A673 (cell line): ENCODE results near the gene CD6. TPM values are rescaled to one million over a fixed set of nuclear protein-coding genes. Genes with fewer than 3 reads are reported as not detected.

Source experiments
- BruUV-seq: library from RNA; stranded (reverse); fragments of 400-500 nt; replicated peaks from 2 replicates; lab custom pipeline; 2021; lab: Mats Ljungman, UMichigan
- CTCF ChIA-PET: fragments of 300-600 bp; sonication (Branson Sonifier 250); formaldehyde crosslinking; loops from one replicate; lab custom pipeline; 2022; ENCODE audit warnings: antibody characterized with exemption; lab: Charles Lee
- POLR2A ChIA-PET: fragments of 300-600 bp; sonication (Branson Sonifier 250); formaldehyde crosslinking; loops from one replicate; lab custom pipeline; 2022; ENCODE audit warnings: antibody characterized with exemption; ENCODE audit not compliant: low non-redundant PET; lab: Charles Lee
- DNase-seq: peaks from one replicate; pipeline ENCODE4 v3.0.0-alpha.2; 2015; ENCODE audit warnings: low spot score
- H3K27ac ChIP-seq: fragments of 200-600 bp; sonication (generic); 2 replicates; pipeline ENCODE4 v1.5.1; 2016; ENCODE audit warnings: mixed run types, low read depth, mild to moderate bottlenecking, mixed read lengths, antibody characterized with exemption, low read length; ENCODE audit not compliant: poor library complexity, severe bottlenecking
- H3K27me3 ChIP-seq: fragments of 200-600 bp; sonication (generic); replicated peaks from 2 replicates; pipeline ENCODE4 v1.6.1; 2017; ENCODE audit warnings: mixed run types, low read depth, mild to moderate bottlenecking, mixed read lengths, antibody characterized with exemption, low read length; ENCODE audit not compliant: insufficient read depth, poor library complexity
- H3K36me3 ChIP-seq: fragments of 200-600 bp; sonication (generic); 2 replicates; pipeline ENCODE4 v1.6.1; 2016; ENCODE audit warnings: mixed run types, mild to moderate bottlenecking, mixed read lengths, antibody characterized with exemption, low read length; ENCODE audit not compliant: insufficient read depth, poor library complexity, severe bottlenecking
- H3K4me1 ChIP-seq: fragments of 200-600 bp; sonication (generic); 2 replicates; pipeline ENCODE4 v1.6.1; 2017; ENCODE audit warnings: mixed run types, mild to moderate bottlenecking, mixed read lengths, antibody characterized with exemption, low read length; ENCODE audit not compliant: insufficient read depth, poor library complexity, severe bottlenecking
- H3K4me3 ChIP-seq: fragments of 200-600 bp; sonication (generic); 2 replicates; pipeline ENCODE4 v1.5.1; 2016; ENCODE audit warnings: low read depth, mixed run types, mild to moderate bottlenecking, mixed read lengths, low read length; ENCODE audit not compliant: poor library complexity, severe bottlenecking
- H3K9me3 ChIP-seq: fragments of 200-600 bp; sonication (generic); 2 replicates; pipeline ENCODE4 v1.6.1; 2016; ENCODE audit warnings: mixed run types, low read depth, mild to moderate bottlenecking, mixed read lengths, antibody characterized with exemption, low read length; ENCODE audit not compliant: poor library complexity, severe bottlenecking
- CTCF ChIP-seq: fragments of 300-800, 200-600 bp; sonication (generic); conservative IDR thresholded peaks from 2 replicates; pipeline ENCODE4 v1.5.1; 2017; ENCODE audit warnings: low read depth, mild to moderate bottlenecking, antibody characterized with exemption, low read length, moderate library complexity, mixed read lengths
- EZH2 ChIP-seq: fragments of 200-600 bp; sonication (generic); IDR thresholded peaks from 2 replicates; pipeline ENCODE4 v1.6.1; 2017; ENCODE audit warnings: borderline replicate concordance, low read depth, mild to moderate bottlenecking, mixed read lengths, antibody characterized with exemption, low read length; ENCODE audit not compliant: poor library complexity, severe bottlenecking
- intact Hi-C: fragments of 100-400 bp; cut with micrococcal nuclease; formaldehyde crosslinking; loops from one replicate; pipeline ENCODE4 v1.10.0; 2022; ENCODE audit not compliant: unreplicated experiment
- total RNA-seq: library from RNA; stranded (reverse); gene quantifications from 2 replicates; pipeline ENCODE4 v1.2.3, GENCODE V29; 2021

Gene CD6
- total RNA-seq, 1 experiment from 2014 or later, result not detected

DNA sequence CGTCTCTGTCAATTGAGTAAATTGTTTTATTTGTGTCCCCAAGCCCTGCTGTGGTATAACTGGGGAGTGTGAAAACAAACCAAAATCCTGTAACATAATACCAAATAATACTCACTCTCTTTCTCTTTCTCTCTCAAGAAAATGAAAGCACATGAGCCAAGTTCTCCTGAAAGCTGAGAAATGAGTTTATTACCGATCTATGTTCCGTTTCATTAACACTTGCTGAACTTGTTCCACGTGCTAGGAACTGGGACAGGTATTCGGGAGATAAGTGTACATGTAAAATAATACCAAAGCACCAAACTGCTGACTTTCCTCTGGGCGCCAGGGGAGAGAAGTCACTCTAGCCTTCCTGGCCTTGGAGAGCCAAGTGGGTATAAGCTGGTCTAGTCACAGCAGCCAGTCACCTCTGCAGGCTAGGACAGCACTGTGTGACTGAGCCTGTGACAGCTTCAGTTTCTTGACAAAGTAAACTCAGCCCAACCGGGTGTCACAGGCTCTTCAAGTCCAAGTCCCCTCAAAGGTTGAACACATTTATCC lies 23.1 kb downstream of the CD6 start:
- no peak overlapping the region for H3K27ac ChIP-seq
- no TSS peak for BruUV-seq
- POLR2A ChIA-PET, result no interaction called here
- H3K4me3 ChIP-seq, result no peak overlapping the region
- no peaks in the 10 kb centered on the region for H3K36me3 ChIP-seq
- H3K27me3 ChIP-seq, result no peaks in the 10 kb centered on the region
- intact Hi-C loops, result no loop called here
- no peak for DNase-seq
- TF ChIP-seq EZH2 (no peak), CTCF (no peak)
- H3K9me3 ChIP-seq, result no peaks in the 10 kb centered on the region
- CTCF ChIA-PET, result interaction anchor here (0.7 kb wide), 1 partner anchor 29 kb away, joined by 3 read pairs; no protein-coding TSS in a partner anchor
- no peaks in the 10 kb centered on the region for H3K4me1 ChIP-seq

GRCh38 chr11:60995798-60996197 lies 24.3 kb downstream of the CD6 start:
- Histone ChIP-seq H3K4me1 (no peaks in the 10 kb centered on the region), H3K36me3 (no peaks in the 10 kb centered on the region), H3K4me3 (no peak overlapping the region), H3K9me3 (no peaks in the 10 kb centered on the region), H3K27ac (no peak overlapping the region), H3K27me3 (no peaks in the 10 kb centered on the region)
- BruUV-seq, result no TSS peak
- intact Hi-C loops, result no loop called here
- CTCF ChIA-PET, result no interaction called here
- POLR2A ChIA-PET, result no interaction called here
- TF ChIP-seq CTCF (no peak), EZH2 (no peak)
- DNase-seq, result no peak

DNA sequence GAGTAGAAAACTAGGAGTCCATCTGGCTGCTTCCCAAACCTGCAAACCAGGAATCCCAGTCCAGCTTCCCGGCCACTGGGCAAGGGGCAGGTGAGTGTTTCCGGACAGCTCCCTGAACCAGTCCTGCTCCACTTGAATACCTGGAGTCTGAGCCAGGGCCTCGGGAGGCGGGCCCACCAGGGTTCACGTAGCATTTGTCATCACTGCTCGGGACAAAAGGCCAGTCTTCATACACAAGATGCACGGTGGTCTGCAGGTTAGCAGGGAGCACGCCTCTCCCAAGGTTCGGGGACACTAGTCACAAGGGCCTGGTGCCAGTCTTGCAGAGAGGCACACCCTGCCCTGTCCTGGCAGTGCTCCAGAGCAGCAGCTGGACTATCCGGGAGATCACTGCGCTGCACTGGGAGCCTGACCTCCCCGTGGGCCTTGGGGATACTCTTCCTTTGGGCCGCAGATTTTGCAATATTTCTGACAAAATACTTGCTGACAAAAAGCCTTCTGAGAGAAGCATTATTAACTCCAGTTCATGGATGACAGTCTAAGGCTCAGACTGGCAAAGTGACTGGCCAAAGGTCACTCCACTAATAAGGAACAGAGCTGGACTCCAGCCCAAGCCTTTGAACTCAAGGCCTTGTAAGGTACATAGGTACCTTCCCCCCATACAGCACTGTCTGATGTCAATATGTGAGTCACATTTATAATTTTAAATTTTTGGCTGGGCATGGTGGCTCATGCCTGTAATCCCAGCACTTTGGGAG lies 25.1 kb downstream of the CD6 start:
- BruUV-seq, result no TSS peak
- DNase-seq, result no peak
- Histone ChIP-seq H3K4me3 (no peak overlapping the region), H3K36me3 (no peaks in the 10 kb centered on the region), H3K9me3 (no peaks in the 10 kb centered on the region), H3K4me1 (no peaks in the 10 kb centered on the region), H3K27me3 (no peaks in the 10 kb centered on the region), H3K27ac (no peak overlapping the region)
- TF ChIP-seq CTCF (no peak), EZH2 (no peak)
- intact Hi-C loops, result no loop called here
- POLR2A ChIA-PET, result no interaction called here
- CTCF ChIA-PET, result no interaction called here
